ENCODE measurements around the gene RIPK1. TPM values are rescaled to one million over a fixed set of nuclear protein-coding genes. Genes with fewer than 3 reads are reported as not detected.
A peak's percentile ranks its signal among the peaks of the same experiment; 100 is the strongest.

RIPK1 gene
- total and polyA plus RNA-seq, 4 donors, result 9.9 to 27.3 (median 22.5) TPM

DNA sequence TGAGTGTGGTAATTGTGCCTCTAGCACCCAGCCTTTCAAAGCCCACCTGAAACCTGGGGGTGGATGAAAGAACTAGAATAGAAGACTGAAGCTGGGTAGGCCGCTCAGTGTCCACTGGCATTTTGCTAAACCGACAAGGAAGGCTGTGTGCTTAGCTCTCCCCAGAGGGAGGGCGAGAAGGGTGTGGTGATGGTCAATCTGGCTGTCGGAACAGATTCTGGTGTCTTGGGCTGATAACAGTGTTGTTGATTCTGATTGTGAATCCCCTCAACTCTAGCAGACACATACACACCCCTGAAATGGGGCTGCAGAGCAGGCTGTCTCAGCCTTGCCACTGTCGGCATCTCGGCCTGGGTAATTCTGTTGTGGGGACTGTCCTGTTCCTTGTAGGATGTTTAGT lies 46.1 kb downstream of the RIPK1 start:
- Histone ChIP-seq H3K9me3 (ENCODE audit: control insufficient read depth, low read length) (no peaks in the 10 kb centered on the region), H3K27me3 (ENCODE audit: control insufficient read depth in 1 of 2, insufficient read depth in 2 of 2, low read length in 1 of 2) (no peaks in the 10 kb centered on the region), H3K36me3 (ENCODE audit: control insufficient read depth in 1 of 2, insufficient read depth in 2 of 2, low read length in 1 of 2) (peaks cover 0 to 3% of the 10 kb centered on the region in 2 donors), H3K4me3 (ENCODE audit: low read length in 2 of 2) (no peak overlapping the region), H3K27ac (ENCODE audit: low read depth in 1 of 2, low read length in 2 of 2) (no peak overlapping the region), H3K4me1 (ENCODE audit: control insufficient read depth in 1 of 2, insufficient read depth in 2 of 2, low read length in 2 of 2) (no peaks in the 10 kb centered on the region)
- no peak for ATAC-seq (ENCODE audit: low FRiP score)
- intact Hi-C loops (cut with DNase I), result loop anchor here in 1 of 2 donors (5.0 kb wide), 1 partner anchor 37 kb away; no protein-coding TSS in a partner anchor
- 93 to 95% methylated on average over 6 of the region's 6 CpGs for WGBS, 2 donors
- DNase-seq, result no peak

DNA sequence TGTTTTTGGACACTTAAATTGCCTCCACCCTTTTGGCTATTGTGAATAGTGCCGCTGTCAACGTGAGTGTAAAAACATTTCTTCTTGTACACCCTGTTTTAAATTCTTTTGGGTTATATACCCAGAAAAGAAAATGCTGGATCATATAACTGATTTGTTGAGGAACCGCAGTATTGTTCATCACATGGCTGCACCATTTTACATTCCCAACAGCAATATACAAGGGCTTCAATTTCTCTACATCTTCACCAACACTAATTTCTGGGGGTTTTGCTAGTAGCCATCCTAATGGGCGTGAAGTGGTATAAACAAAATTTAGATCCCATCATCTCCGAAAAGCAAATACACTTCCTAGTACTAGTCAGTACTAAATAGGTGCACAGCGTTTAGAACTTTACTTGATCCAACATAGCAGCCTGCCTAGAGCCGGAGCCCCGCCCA lies 49.6 kb downstream of the RIPK1 start:
- ATAC-seq (ENCODE audit: low FRiP score) (no peak), DNase-seq (no peak)
- Histone ChIP-seq H3K4me1 (ENCODE audit: control insufficient read depth in 1 of 2, insufficient read depth in 2 of 2, low read length in 2 of 2) (no peaks in the 10 kb centered on the region), H3K27me3 (ENCODE audit: control insufficient read depth in 1 of 2, insufficient read depth in 2 of 2, low read length in 1 of 2) (no peaks in the 10 kb centered on the region), H3K27ac (ENCODE audit: low read depth in 1 of 2, low read length in 2 of 2) (no peak overlapping the region), H3K4me3 (ENCODE audit: low read length in 2 of 2) (peak overlapping the region; percentile 40 to 50), H3K36me3 (ENCODE audit: control insufficient read depth in 1 of 2, insufficient read depth in 2 of 2, low read length in 1 of 2) (no peaks in the 10 kb centered on the region), H3K9me3 (ENCODE audit: control insufficient read depth, low read length) (no peaks in the 10 kb centered on the region)
- WGBS, 2 donors, result 8 to 9% methylated on average over 8 of the region's 8 CpGs
- intact Hi-C loops (cut with DNase I), result no loop called here

- DNase-seq (peak; percentile 99 to 100), ATAC-seq (ENCODE audit: low FRiP score) (peak; percentile 99)
- peak within 1 kb of the TSS in 1 of 2 donors; percentile 82 for H3K27ac ChIP-seq (ENCODE audit: low read depth in 1 of 2, low read length in 2 of 2)
- 0% methylated on average over 69 to 89 of the region's 89 CpGs for WGBS, 2 donors
- H3K9me3 ChIP-seq (ENCODE audit: control insufficient read depth, low read length), result no peaks in the 10 kb centered on the region
- no peaks in the 10 kb centered on the region for H3K36me3 ChIP-seq (ENCODE audit: control insufficient read depth in 1 of 2, insufficient read depth in 2 of 2, low read length in 1 of 2)
- no peaks in the 10 kb centered on the region for H3K27me3 ChIP-seq (ENCODE audit: control insufficient read depth in 1 of 2, insufficient read depth in 2 of 2, low read length in 1 of 2)
- intact Hi-C loops (cut with DNase I), result no loop called here
- no peaks in the 10 kb centered on the region for H3K4me1 ChIP-seq (ENCODE audit: control insufficient read depth in 1 of 2, insufficient read depth in 2 of 2, low read length in 2 of 2)
- peak within 1 kb of the TSS; percentile 50 to 87 for H3K4me3 ChIP-seq (ENCODE audit: low read length in 2 of 2)
Measured at GRCh38 chr6:3118353-3119039, 50.2 kb downstream of the RIPK1 start, which contains the start of gene BPHL. Gene BPHL, plus strand, starts transcription at chr6:3118711. Its CDS starts 30 bp downstream, at chr6:3118741.

DNA sequence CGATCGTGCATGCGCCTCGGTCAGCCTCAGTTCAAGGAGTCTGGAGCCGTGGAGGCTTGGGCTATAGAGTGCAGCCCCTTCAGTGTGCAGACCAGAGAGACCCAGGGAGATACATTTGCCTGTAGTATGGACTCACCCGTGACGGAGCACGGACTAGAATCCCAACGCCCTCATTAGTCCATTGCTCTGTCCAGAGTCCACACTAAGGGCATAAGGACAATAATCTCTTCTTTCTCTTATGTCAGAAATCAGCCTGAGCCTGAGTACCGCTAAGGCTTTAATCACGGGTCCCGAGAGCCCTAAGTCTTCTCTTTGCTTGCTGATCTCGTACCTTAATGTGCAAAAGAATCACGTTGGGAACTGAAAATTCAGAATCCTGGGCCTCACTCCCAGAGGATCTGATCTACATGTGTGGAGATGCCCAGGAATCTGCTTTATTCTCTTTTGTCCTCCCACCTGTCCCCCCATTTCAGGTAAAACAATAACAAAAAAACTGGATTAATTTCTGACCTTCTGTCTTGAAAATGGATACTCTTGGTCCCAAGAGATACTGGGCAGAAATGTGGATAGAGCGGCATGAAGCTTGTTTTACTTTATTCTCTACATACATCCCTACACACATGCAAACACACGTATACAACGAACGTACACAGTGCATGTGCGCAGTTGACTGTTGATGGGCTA lies 50.9 kb downstream of the RIPK1 start:
- no peaks in the 10 kb centered on the region for H3K27me3 ChIP-seq (ENCODE audit: control insufficient read depth in 1 of 2, insufficient read depth in 2 of 2, low read length in 1 of 2)
- WGBS, 2 donors, result 18 to 20% methylated on average over 19 of the region's 19 CpGs
- H3K36me3 ChIP-seq (ENCODE audit: control insufficient read depth in 1 of 2, insufficient read depth in 2 of 2, low read length in 1 of 2), result no peaks in the 10 kb centered on the region
- H3K4me3 ChIP-seq (ENCODE audit: low read length in 2 of 2), result peak overlapping the region; percentile 50 to 87
- no peaks in the 10 kb centered on the region for H3K4me1 ChIP-seq (ENCODE audit: control insufficient read depth in 1 of 2, insufficient read depth in 2 of 2, low read length in 2 of 2)
- H3K9me3 ChIP-seq (ENCODE audit: control insufficient read depth, low read length), result no peaks in the 10 kb centered on the region
- intact Hi-C loops (cut with DNase I), result no loop called here
- DNase-seq (no peak), ATAC-seq (ENCODE audit: low FRiP score) (peak; percentile 30)
- H3K27ac ChIP-seq (ENCODE audit: low read depth in 1 of 2, low read length in 2 of 2), result peak overlapping the region in 1 of 2 donors; percentile 44

- WGBS, 2 donors, result 95% methylated on average over 5 of the region's 5 CpGs
- intact Hi-C loops (cut with DNase I), result loop anchor here in 1 of 2 donors (10.0 kb wide), 1 partner anchor 884 kb away; no protein-coding TSS in a partner anchor
- DNase-seq, result no peak
Measured at GRCh38 chr6:3120765-3121089, 52.4 kb downstream of the RIPK1 start.

DNA sequence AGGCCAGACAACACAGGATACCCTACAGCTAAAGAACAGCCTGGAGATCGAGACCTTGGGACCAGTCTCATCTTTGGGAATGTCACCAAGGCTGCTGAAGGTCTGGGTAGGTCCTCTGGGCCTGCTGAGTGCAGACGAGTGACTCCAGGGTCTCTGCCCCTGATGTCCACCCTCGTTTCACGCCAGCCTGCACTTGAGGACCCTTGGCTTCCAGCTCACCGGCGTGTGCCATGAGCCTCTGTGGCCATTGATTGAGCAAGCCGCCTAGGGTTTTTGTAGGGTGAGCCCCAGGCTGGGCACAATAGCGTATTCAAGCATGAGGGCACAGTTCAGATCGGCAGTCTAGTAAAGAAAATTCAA lies 54.5 kb downstream of the RIPK1 start:
- DNase-seq (no peak), ATAC-seq (ENCODE audit: low FRiP score) (no peak)
- Histone ChIP-seq H3K4me1 (ENCODE audit: control insufficient read depth in 1 of 2, insufficient read depth in 2 of 2, low read length in 2 of 2) (no peaks in the 10 kb centered on the region), H3K9me3 (ENCODE audit: control insufficient read depth, low read length) (no peaks in the 10 kb centered on the region), H3K27ac (ENCODE audit: low read depth in 1 of 2, low read length in 2 of 2) (no peak overlapping the region), H3K27me3 (ENCODE audit: control insufficient read depth in 1 of 2, insufficient read depth in 2 of 2, low read length in 1 of 2) (no peaks in the 10 kb centered on the region), H3K36me3 (ENCODE audit: control insufficient read depth in 1 of 2, insufficient read depth in 2 of 2, low read length in 1 of 2) (no peaks in the 10 kb centered on the region), H3K4me3 (ENCODE audit: low read length in 2 of 2) (no peak overlapping the region)
- intact Hi-C loops (cut with DNase I), result loop anchor here in 1 of 2 donors (10.0 kb wide), 1 partner anchor 882 kb away; no protein-coding TSS in a partner anchor
- 92 to 94% methylated on average over 9 of the region's 9 CpGs for WGBS, 2 donors

More at GRCh38 chr6:3120765-3121089, 52.4 kb downstream of the RIPK1 start:
- Histone ChIP-seq H3K4me3 (ENCODE audit: low read length in 2 of 2) (no peak overlapping the region), H3K27me3 (ENCODE audit: control insufficient read depth in 1 of 2, insufficient read depth in 2 of 2, low read length in 1 of 2) (no peaks in the 10 kb centered on the region), H3K36me3 (ENCODE audit: control insufficient read depth in 1 of 2, insufficient read depth in 2 of 2, low read length in 1 of 2) (no peaks in the 10 kb centered on the region), H3K27ac (ENCODE audit: low read depth in 1 of 2, low read length in 2 of 2) (no peak overlapping the region), H3K9me3 (ENCODE audit: control insufficient read depth, low read length) (no peaks in the 10 kb centered on the region), H3K4me1 (ENCODE audit: control insufficient read depth in 1 of 2, insufficient read depth in 2 of 2, low read length in 2 of 2) (no peaks in the 10 kb centered on the region)
- no peak for ATAC-seq (ENCODE audit: low FRiP score)

DNA sequence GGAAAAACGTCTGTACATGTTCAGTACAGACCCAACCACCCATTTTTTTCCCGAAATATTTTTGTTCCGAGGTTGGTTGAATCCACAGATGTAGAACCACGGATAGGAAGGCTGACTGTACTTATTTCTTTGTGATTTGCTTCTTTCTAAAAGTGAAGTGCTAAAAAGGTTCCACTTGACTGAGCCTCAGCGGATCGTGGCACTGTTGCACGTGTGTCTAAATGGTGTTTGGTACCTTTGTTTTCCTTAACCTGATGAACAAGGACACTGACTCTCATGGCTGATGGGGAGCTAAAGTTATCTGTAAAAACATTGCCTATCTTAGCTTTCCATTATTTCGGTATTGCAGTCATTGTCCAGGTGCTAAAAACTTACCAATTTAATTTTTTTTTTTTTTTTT lies 56.4 kb downstream of the RIPK1 start:
- no peaks in the 10 kb centered on the region for H3K9me3 ChIP-seq (ENCODE audit: control insufficient read depth, low read length)
- no peak overlapping the region for H3K27ac ChIP-seq (ENCODE audit: low read depth in 1 of 2, low read length in 2 of 2)
- no peaks in the 10 kb centered on the region for H3K36me3 ChIP-seq (ENCODE audit: control insufficient read depth in 1 of 2, insufficient read depth in 2 of 2, low read length in 1 of 2)
- intact Hi-C loops (cut with DNase I), result loop anchor here in 1 of 2 donors (10.0 kb wide), 1 partner anchor 880 kb away; no protein-coding TSS in a partner anchor
- DNase-seq (no peak), ATAC-seq (ENCODE audit: low FRiP score) (no peak)
- 84 to 85% methylated on average over 8 of the region's 8 CpGs for WGBS, 2 donors
- no peaks in the 10 kb centered on the region for H3K4me1 ChIP-seq (ENCODE audit: control insufficient read depth in 1 of 2, insufficient read depth in 2 of 2, low read length in 2 of 2)
- H3K27me3 ChIP-seq (ENCODE audit: control insufficient read depth in 1 of 2, insufficient read depth in 2 of 2, low read length in 1 of 2), result no peaks in the 10 kb centered on the region
- no peak overlapping the region for H3K4me3 ChIP-seq (ENCODE audit: low read length in 2 of 2)

DNA sequence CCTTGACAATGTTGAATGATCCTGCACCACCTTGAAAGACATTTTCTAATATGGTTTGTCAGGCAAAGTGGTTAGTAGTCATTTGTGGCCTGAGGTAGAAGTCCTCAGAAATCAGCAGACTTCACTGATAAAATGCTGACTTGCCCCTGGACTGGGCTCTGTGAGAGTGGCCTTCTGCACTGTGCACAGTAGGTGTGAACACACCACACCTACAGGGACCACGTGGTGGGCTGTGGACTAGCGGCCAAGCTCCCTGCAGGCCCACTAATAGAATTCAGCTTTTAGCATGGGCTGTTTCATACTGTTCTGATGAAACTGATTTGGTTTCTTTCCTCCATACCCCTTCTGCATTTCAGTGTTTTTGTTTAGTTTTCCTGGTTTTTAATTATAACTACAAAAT lies 57.5 kb downstream of the RIPK1 start:
- no peak for ATAC-seq (ENCODE audit: low FRiP score)
- H3K36me3 ChIP-seq (ENCODE audit: control insufficient read depth in 1 of 2, insufficient read depth in 2 of 2, low read length in 1 of 2), result no peaks in the 10 kb centered on the region
- H3K4me1 ChIP-seq (ENCODE audit: control insufficient read depth in 1 of 2, insufficient read depth in 2 of 2, low read length in 2 of 2), result no peaks in the 10 kb centered on the region
- no peak overlapping the region for H3K4me3 ChIP-seq (ENCODE audit: low read length in 2 of 2)
- DNase-seq, result no peak
- no peak overlapping the region for H3K27ac ChIP-seq (ENCODE audit: low read depth in 1 of 2, low read length in 2 of 2)
- H3K27me3 ChIP-seq (ENCODE audit: control insufficient read depth in 1 of 2, insufficient read depth in 2 of 2, low read length in 1 of 2), result no peaks in the 10 kb centered on the region
- 41 to 45% methylated on average over 2 of the region's 2 CpGs for WGBS, 2 donors
- intact Hi-C loops (cut with DNase I), result loop anchor here (2.0 to 10.0 kb wide), 2 partner anchors 125 to 879 kb away; no protein-coding TSS in a partner anchor
- no peaks in the 10 kb centered on the region for H3K9me3 ChIP-seq (ENCODE audit: control insufficient read depth, low read length)

Measured in aorta (tissue), 5 donors.